ENCODE results near the gene FYN. TPM values are rescaled to one million over a fixed set of nuclear protein-coding genes. Genes with fewer than 3 reads are reported as not detected.

FYN gene
- polyA plus RNA-seq, 1 donor (not counting 4 experiments of a cell fraction or from before 2014, with no cell fraction given): 24.7 TPM

DNA sequence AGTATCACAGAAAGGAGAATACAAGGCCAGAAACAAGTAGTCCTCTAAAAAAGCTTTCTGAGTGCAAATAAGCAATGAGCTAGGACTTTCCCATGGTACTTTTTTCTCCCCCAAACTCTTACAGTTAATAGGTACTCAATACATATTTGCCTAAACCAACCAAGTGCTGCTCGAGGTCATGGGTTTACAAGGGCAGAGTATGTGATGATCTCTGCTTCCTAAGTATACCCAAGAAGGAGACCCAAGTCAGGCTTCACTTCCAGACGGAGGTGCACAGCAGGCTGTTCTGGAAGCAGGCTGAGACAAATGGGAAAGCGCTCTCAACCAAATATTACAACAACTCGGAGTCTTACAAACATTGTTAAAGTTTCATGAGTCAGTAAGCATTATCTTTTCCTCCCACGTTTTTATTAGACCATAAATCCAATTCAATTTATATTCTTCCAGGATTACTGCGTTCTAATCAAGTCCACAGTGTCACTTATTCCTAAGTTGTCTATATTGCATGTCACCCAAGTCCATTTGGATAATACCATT, 8.1 kb downstream of the FYN start:
- no peak overlapping the region for H3K4me2 ChIP-seq (ENCODE audit: control insufficient read depth, extremely low read depth, insufficient read depth, low read depth, low read length)
- H3K4me3 ChIP-seq (ENCODE audit: control insufficient read depth in 2 of 3, extremely low read depth in 1 of 3, insufficient read depth in 2 of 3, low read depth in 1 of 3, low read length in 3 of 3): no peak overlapping the region
- H3K36me3 ChIP-seq (ENCODE audit: control insufficient read depth in 2 of 2, extremely low read depth in 1 of 2, insufficient read depth in 2 of 2, low read length in 2 of 2): no peaks in the 10 kb centered on the region
- H3K9ac ChIP-seq (ENCODE audit: control insufficient read depth, extremely low read depth, insufficient read depth, low read length): no peak overlapping the region
- TF ChIP-seq EZH2 (IDR thresholded peaks at IDR 0.05; ENCODE audit: low read length): no peak
- TF ChIP-seq, protein P1, sequence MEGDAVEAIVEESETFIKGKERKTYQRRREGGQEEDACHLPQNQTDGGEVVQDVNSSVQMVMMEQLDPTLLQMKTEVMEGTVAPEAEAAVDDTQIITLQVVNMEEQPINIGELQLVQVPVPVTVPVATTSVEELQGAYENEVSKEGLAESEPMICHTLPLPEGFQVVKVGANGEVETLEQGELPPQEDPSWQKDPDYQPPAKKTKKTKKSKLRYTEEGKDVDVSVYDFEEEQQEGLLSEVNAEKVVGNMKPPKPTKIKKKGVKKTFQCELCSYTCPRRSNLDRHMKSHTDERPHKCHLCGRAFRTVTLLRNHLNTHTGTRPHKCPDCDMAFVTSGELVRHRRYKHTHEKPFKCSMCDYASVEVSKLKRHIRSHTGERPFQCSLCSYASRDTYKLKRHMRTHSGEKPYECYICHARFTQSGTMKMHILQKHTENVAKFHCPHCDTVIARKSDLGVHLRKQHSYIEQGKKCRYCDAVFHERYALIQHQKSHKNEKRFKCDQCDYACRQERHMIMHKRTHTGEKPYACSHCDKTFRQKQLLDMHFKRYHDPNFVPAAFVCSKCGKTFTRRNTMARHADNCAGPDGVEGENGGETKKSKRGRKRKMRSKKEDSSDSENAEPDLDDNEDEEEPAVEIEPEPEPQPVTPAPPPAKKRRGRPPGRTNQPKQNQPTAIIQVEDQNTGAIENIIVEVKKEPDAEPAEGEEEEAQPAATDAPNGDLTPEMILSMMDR (optimal IDR thresholded peaks at IDR 0.05 in 1 of 3, IDR thresholded peaks at IDR 0.05 in 1 of 3, conservative IDR thresholded peaks at IDR 0.05 in 1 of 3; ENCODE audit: extremely low read depth in 1 of 3, insufficient read depth in 2 of 3, low read length in 3 of 3): no peak
- no peaks in the 10 kb centered on the region for H3K4me1 ChIP-seq (ENCODE audit: control insufficient read depth, extremely low read depth, insufficient read depth, low read length)
- FAIRE-seq: no peak
- dilution Hi-C loops (cut with MboI; ENCODE audit: extremely low pct_ligation_motif_present, low sequenced_read_pairs): no loop called here
- H3K79me2 ChIP-seq (ENCODE audit: control insufficient read depth, insufficient read depth, low read length): peaks cover 49% of the 10 kb centered on the region
- H4K20me1 ChIP-seq (ENCODE audit: control insufficient read depth, extremely low read depth, insufficient read depth, low read length): no peaks in the 10 kb centered on the region
- no peaks in the 10 kb centered on the region for H3K9me3 ChIP-seq (ENCODE audit: control insufficient read depth, low read depth, low read length)
- H3K27me3 ChIP-seq (ENCODE audit: control insufficient read depth, extremely low read depth, insufficient read depth, low read length): no peaks in the 10 kb centered on the region
- H3K9me1 ChIP-seq (ENCODE audit: control insufficient read depth, extremely low read depth, insufficient read depth, low read length): no peaks in the 10 kb centered on the region
- no peak overlapping the region for H2AFZ ChIP-seq (ENCODE audit: control insufficient read depth, low read length)
- DNase-seq (ENCODE audit: low read depth, low spot score): no peak
- no peak overlapping the region for H3K27ac ChIP-seq (ENCODE audit: control insufficient read depth, insufficient read depth, low read length)

DNA sequence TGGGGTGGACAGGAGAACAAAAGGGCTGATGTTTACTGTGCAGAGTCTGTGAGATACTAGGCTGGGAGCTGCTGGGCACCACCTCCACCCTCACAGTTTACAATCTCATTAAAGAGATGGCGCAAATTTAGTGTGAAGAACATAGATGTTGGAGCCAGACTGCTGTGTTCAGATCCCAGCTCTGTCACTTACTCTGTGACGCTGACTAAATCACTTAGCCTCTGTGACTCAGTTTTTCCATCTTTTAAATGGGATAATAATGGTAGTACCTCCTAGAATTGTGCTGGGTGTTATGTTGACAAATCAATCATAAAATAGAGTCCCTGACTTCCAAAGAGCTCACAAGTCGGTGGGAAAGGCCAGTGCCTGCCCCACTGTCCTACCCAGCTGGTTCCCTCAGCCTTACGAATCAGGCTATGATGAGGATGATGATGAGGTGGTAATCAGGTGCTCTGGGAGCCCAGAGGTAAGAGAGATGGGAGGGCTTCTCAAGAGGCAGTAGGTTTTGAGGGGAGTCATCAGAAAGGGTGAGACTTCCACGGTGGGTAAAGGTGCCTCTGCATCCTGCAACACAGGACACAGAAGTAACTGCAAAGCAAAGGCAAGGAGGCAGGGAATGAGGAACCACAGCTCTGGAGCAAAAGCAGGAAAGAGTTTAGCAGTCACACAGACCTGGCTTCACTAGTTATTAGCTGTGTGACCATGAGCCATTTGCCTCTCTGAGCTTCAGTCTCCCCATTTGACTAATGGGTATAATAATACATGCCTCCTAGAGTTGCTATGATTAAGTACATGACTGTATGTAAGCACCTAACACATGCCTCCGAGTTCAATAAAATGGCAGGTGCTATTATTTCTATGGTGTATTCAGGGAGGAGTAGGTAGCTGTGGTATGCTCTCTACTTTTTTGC, 8.9 kb downstream of the FYN start:
- TF ChIP-seq, protein P1 (optimal IDR thresholded peaks at IDR 0.05 in 1 of 3, IDR thresholded peaks at IDR 0.05 in 1 of 3, conservative IDR thresholded peaks at IDR 0.05 in 1 of 3; ENCODE audit: extremely low read depth in 1 of 3, insufficient read depth in 2 of 3, low read length in 3 of 3): no peak
- no peak for TF ChIP-seq EZH2 (IDR thresholded peaks at IDR 0.05; ENCODE audit: low read length)
- Histone ChIP-seq H3K9ac (ENCODE audit: control insufficient read depth, extremely low read depth, insufficient read depth, low read length) (no peak overlapping the region), H4K20me1 (ENCODE audit: control insufficient read depth, extremely low read depth, insufficient read depth, low read length) (no peaks in the 10 kb centered on the region), H3K79me2 (ENCODE audit: control insufficient read depth, insufficient read depth, low read length) (peaks cover 44% of the 10 kb centered on the region), H3K36me3 (ENCODE audit: control insufficient read depth in 2 of 2, extremely low read depth in 1 of 2, insufficient read depth in 2 of 2, low read length in 2 of 2) (no peaks in the 10 kb centered on the region), H3K27me3 (ENCODE audit: control insufficient read depth, extremely low read depth, insufficient read depth, low read length) (no peaks in the 10 kb centered on the region), H3K4me3 (ENCODE audit: control insufficient read depth in 2 of 3, extremely low read depth in 1 of 3, insufficient read depth in 2 of 3, low read depth in 1 of 3, low read length in 3 of 3) (no peak overlapping the region), H3K4me1 (ENCODE audit: control insufficient read depth, extremely low read depth, insufficient read depth, low read length) (no peaks in the 10 kb centered on the region), H3K9me3 (ENCODE audit: control insufficient read depth, low read depth, low read length) (no peaks in the 10 kb centered on the region), H3K27ac (ENCODE audit: control insufficient read depth, insufficient read depth, low read length) (no peak overlapping the region), H2AFZ (ENCODE audit: control insufficient read depth, low read length) (no peak overlapping the region), H3K9me1 (ENCODE audit: control insufficient read depth, extremely low read depth, insufficient read depth, low read length) (no peaks in the 10 kb centered on the region), H3K4me2 (ENCODE audit: control insufficient read depth, extremely low read depth, insufficient read depth, low read depth, low read length) (no peak overlapping the region)
- no peak for DNase-seq (ENCODE audit: low read depth, low spot score)
- FAIRE-seq: no peak
- dilution Hi-C loops (cut with MboI; ENCODE audit: extremely low pct_ligation_motif_present, low sequenced_read_pairs): no loop called here
